ENCODE results near the gene GAL3ST2.

The GAL3ST2 gene

DNA sequence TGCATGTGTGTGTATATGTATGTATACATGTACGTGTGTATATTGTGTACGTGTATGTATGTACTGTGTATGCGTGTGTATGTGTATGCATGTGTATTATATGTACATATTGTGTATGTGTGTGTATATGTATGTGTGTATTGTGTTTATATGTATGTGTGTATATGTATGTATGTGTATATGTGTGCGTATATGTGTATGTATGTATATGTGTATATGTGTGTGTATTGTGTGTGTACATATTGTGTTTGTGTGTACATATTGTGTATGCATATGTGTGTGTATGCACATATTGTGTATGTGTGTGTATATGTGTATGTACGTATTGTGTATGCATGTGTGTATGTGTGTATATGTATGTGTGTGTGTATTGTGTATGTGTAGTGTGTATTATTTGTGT, 16.8 kb downstream of the GAL3ST2 start:
- no peak overlapping the region for H3K27ac ChIP-seq
- TF ChIP-seq ZFX (IDR thresholded peaks at IDR 0.05), result no peak
- TF ChIP-seq, protein P1, sequence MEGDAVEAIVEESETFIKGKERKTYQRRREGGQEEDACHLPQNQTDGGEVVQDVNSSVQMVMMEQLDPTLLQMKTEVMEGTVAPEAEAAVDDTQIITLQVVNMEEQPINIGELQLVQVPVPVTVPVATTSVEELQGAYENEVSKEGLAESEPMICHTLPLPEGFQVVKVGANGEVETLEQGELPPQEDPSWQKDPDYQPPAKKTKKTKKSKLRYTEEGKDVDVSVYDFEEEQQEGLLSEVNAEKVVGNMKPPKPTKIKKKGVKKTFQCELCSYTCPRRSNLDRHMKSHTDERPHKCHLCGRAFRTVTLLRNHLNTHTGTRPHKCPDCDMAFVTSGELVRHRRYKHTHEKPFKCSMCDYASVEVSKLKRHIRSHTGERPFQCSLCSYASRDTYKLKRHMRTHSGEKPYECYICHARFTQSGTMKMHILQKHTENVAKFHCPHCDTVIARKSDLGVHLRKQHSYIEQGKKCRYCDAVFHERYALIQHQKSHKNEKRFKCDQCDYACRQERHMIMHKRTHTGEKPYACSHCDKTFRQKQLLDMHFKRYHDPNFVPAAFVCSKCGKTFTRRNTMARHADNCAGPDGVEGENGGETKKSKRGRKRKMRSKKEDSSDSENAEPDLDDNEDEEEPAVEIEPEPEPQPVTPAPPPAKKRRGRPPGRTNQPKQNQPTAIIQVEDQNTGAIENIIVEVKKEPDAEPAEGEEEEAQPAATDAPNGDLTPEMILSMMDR (conservative IDR thresholded peaks at IDR 0.05), result no peak

DNA sequence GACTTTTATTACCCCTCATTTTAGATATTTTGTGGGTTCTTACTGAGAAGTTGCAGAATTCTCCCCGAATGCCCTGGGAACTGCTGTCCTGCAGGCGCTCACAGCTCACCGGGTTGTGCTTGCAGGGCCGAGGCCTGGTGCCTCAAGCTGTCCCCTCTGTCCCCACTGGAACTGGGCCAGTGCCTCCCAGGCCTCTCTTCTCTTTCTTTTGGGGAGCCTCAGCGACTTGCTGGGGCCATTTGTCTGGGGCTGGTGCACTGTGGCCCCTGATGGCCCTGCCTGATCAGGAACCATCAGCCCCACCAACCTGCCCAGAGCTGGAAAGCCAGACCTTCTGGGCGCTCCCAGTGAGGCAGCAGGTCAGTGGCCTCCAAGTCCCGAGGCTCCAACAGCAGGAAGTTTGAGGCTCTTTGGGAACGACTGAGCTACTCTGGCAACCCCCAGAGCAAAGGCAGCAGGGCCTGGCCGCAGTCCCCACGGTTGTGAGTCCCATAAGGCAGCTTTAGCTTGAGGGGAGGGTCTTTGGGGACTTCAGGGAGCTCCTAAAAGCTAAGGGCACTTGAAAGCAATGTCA, 17.7 kb downstream of the GAL3ST2 start:
- H3K27ac ChIP-seq, result no peak overlapping the region

GRCh38 chr2:241795021-241795999, 18.7 kb downstream of the GAL3ST2 start:
- H3K27ac ChIP-seq, result no peak overlapping the region

More for the DNA sequence above, 17.7 kb downstream of the GAL3ST2 start:
- TF ChIP-seq, protein P1 (conservative IDR thresholded peaks at IDR 0.05), result no peak
- TF ChIP-seq ZFX (IDR thresholded peaks at IDR 0.05), result no peak

GRCh38 chr2:241796209-241796608, 19.6 kb downstream of the GAL3ST2 start:
- H3K27ac ChIP-seq, result no peak overlapping the region

More at GRCh38 chr2:241795021-241795999, 18.7 kb downstream of the GAL3ST2 start:
- no peak for TF ChIP-seq ZFX (IDR thresholded peaks at IDR 0.05)
- TF ChIP-seq, protein P1 (conservative IDR thresholded peaks at IDR 0.05), result no peak

GRCh38 chr2:241796610-241797138, 20.1 kb downstream of the GAL3ST2 start:
- H3K27ac ChIP-seq, result no peak overlapping the region

More at GRCh38 chr2:241796209-241796608, 19.6 kb downstream of the GAL3ST2 start:
- TF ChIP-seq, protein P1 (conservative IDR thresholded peaks at IDR 0.05), result no peak
- no peak for TF ChIP-seq ZFX (IDR thresholded peaks at IDR 0.05)

GRCh38 chr2:241797441-241798080, 20.9 kb downstream of the GAL3ST2 start:
- H3K27ac ChIP-seq, result no peak overlapping the region
- TF ChIP-seq, protein P1 (conservative IDR thresholded peaks at IDR 0.05), result no peak
- TF ChIP-seq ZFX (IDR thresholded peaks at IDR 0.05), result no peak

More at GRCh38 chr2:241796610-241797138, 20.1 kb downstream of the GAL3ST2 start:
- TF ChIP-seq, protein P1 (conservative IDR thresholded peaks at IDR 0.05), result no peak
- TF ChIP-seq ZFX (IDR thresholded peaks at IDR 0.05), result no peak

Data from C4-2B (cell line).